Measurements from ENCODE around the gene IVD. TPM values are rescaled to one million over a fixed set of nuclear protein-coding genes. Genes with fewer than 3 reads are reported as not detected.

IVD gene
- polyA plus RNA-seq, 1 donor from 2014 or later = 28.6 TPM

GRCh38 chr15:40458495-40459371 is 53.1 kb downstream of the IVD start:
- Histone ChIP-seq H3K79me2 (replicated peaks; ENCODE audit: insufficient read depth, low read length) (no peaks in the 10 kb centered on the region), H3K4me3 (ENCODE audit: low read length) (no peak overlapping the region), H3K36me3 (ENCODE audit: insufficient read depth, low read length) (no peaks in the 10 kb centered on the region), H3K9me3 (ENCODE audit: low read length) (no peaks in the 10 kb centered on the region), H4K20me1 (ENCODE audit: insufficient read depth) (no peaks in the 10 kb centered on the region), H2AFZ (ENCODE audit: low read depth, low read length) (no peak overlapping the region), H3K4me2 (ENCODE audit: low read length) (no peak overlapping the region), H3K27me3 (ENCODE audit: insufficient read depth, low read depth, low read length) (no peaks in the 10 kb centered on the region), H3K27ac (ENCODE audit: low read length) (no peak overlapping the region), H3K9me2 (ENCODE audit: insufficient read depth, low read length) (no peaks in the 10 kb centered on the region), H3K9ac (ENCODE audit: low read length) (no peak overlapping the region), H3F3A (ENCODE audit: insufficient read depth, low read length, poor library complexity, severe bottlenecking) (no peaks in the 10 kb centered on the region)
- TF ChIP-seq REST (IDR thresholded peaks at IDR 0.05; ENCODE audit: borderline replicate concordance) (no peak), EZH2 (IDR thresholded peaks at IDR 0.05; ENCODE audit: borderline replicate concordance, insufficient read depth, low read length, poor library complexity, severe bottlenecking) (no peak), SMC3 (conservative IDR thresholded peaks at IDR 0.05; ENCODE audit: poor library complexity) (no peak), EP300 (conservative IDR thresholded peaks at IDR 0.05; ENCODE audit: poor library complexity, severe bottlenecking) (no peak), POLR2AphosphoS5 (IDR thresholded peaks at IDR 0.05) (no peak), TAF1 (IDR thresholded peaks at IDR 0.05; ENCODE audit: low read depth) (no peak), CTCF (IDR thresholded peaks at IDR 0.05; ENCODE audit: poor library complexity, severe bottlenecking) (no peak), RAD21 (conservative IDR thresholded peaks at IDR 0.05) (no peak), MXI1 (conservative IDR thresholded peaks at IDR 0.05; ENCODE audit: poor library complexity, severe bottlenecking) (no peak)

- Histone ChIP-seq H3K79me2 (replicated peaks; ENCODE audit: insufficient read depth, low read length) (no peaks in the 10 kb centered on the region), H3K9me2 (ENCODE audit: insufficient read depth, low read length) (no peaks in the 10 kb centered on the region), H3K9me3 (ENCODE audit: low read length) (no peaks in the 10 kb centered on the region), H3K27me3 (ENCODE audit: insufficient read depth, low read depth, low read length) (no peaks in the 10 kb centered on the region), H3K4me2 (ENCODE audit: low read length) (no peak overlapping the region), H2AFZ (ENCODE audit: low read depth, low read length) (no peak overlapping the region), H3K27ac (ENCODE audit: low read length) (no peak overlapping the region), H3F3A (ENCODE audit: insufficient read depth, low read length, poor library complexity, severe bottlenecking) (no peaks in the 10 kb centered on the region), H3K4me3 (ENCODE audit: low read length) (no peak overlapping the region), H4K20me1 (ENCODE audit: insufficient read depth) (no peaks in the 10 kb centered on the region), H3K9ac (ENCODE audit: low read length) (no peak overlapping the region), H3K36me3 (ENCODE audit: insufficient read depth, low read length) (no peaks in the 10 kb centered on the region)
- TF ChIP-seq TAF1 (IDR thresholded peaks at IDR 0.05; ENCODE audit: low read depth) = no peak
- no peak for TF ChIP-seq MXI1 (conservative IDR thresholded peaks at IDR 0.05; ENCODE audit: poor library complexity, severe bottlenecking)
- TF ChIP-seq EP300 (conservative IDR thresholded peaks at IDR 0.05; ENCODE audit: poor library complexity, severe bottlenecking) = no peak
- TF ChIP-seq RAD21 (conservative IDR thresholded peaks at IDR 0.05) = no peak
- TF ChIP-seq CTCF (IDR thresholded peaks at IDR 0.05; ENCODE audit: poor library complexity, severe bottlenecking) = no peak
- TF ChIP-seq EZH2 (IDR thresholded peaks at IDR 0.05; ENCODE audit: borderline replicate concordance, insufficient read depth, low read length, poor library complexity, severe bottlenecking) = no peak
- TF ChIP-seq REST (IDR thresholded peaks at IDR 0.05; ENCODE audit: borderline replicate concordance) = no peak
- TF ChIP-seq SMC3 (conservative IDR thresholded peaks at IDR 0.05; ENCODE audit: poor library complexity) = no peak
- TF ChIP-seq POLR2AphosphoS5 (IDR thresholded peaks at IDR 0.05) = no peak
Observed at GRCh38 chr15:40459391-40460015, 53.9 kb downstream of the IVD start.

All from neural cell (in vitro differentiated cells).